Lower leg skin (tissue), 4 donors: Measurements from ENCODE around the gene CCDC9B. TPM values are rescaled to one million over a fixed set of nuclear protein-coding genes. Genes with fewer than 3 reads are reported as not detected.
A peak's percentile ranks its signal among the peaks of the same experiment; 100 is the strongest.

Experiments
- DNase-seq, 2 donors: peaks; one replicate each; pipeline ENCODE4 v3.0.0-alpha.2; 2019; ENCODE audit warnings: low spot score in 2 of 2
- H3K4me3 ChIP-seq: fragments of 200-600 bp; sonication (generic); 2 replicates; pipeline ENCODE4 v1.5.1; 2017; ENCODE audit warnings: mild to moderate bottlenecking, low read depth; ENCODE audit not compliant: poor library complexity, severe bottlenecking
- CTCF ChIP-seq, 3 donors: fragments of 450-650 bp; IDR thresholded peaks; one replicate each; pipeline ENCODE4 v1.5.1; 2016; ENCODE audit warnings: antibody characterized with exemption in 3 of 3, mild to moderate bottlenecking in 3 of 3, moderate library complexity in 2 of 3
- POLR2A ChIP-seq, 2 donors: fragments of 450-650 bp; IDR thresholded peaks; one replicate each; pipeline ENCODE4 v1.6.1; 2016 to 2017; ENCODE audit warnings: antibody characterized with exemption in 2 of 2, mild to moderate bottlenecking in 1 of 2, moderate library complexity in 1 of 2
- WGBS, 2 donors: methylation state at CpG; one replicate each; pipeline ENCODE4 v1.1.5; 2018; 5-methylcytosine and 5-hydroxymethylcytosine counted together
- intact Hi-C: fragments of 100-400 bp; cut with DNase I; formaldehyde crosslinking; loops from one replicate; pipeline ENCODE4 v1.15.0; 2023; ENCODE audit warnings: low total_unique reads
- total RNA-seq, 4 donors: library from RNA; depleted of rRNA; stranded (reverse); fragments of >200 nt; gene quantifications; one replicate each; pipeline ENCODE4 v1.1.0, GENCODE V29; 2016

Gene CCDC9B
- total RNA-seq, 4 donors from 2014 or later: 17.4 to 28.6 (median 24.7) TPM

GRCh38 chr15:40363611-40364010, 22.9 kb upstream of the CCDC9B start:
- intact Hi-C loops: loop anchor here (10.0 kb wide), 1 partner anchor 79 kb away; the partner anchor contains the start of gene ANKRD63
- H3K4me3 ChIP-seq: no peak overlapping the region
- 83 to 86% methylated on average over 8 of the region's 8 CpGs for WGBS, 2 donors
- TF ChIP-seq POLR2A (IDR thresholded peaks at IDR 0.05) (no peak), CTCF (IDR thresholded peaks at IDR 0.05) (no peak)
- no peak for DNase-seq

GRCh38 chr15:40361640-40362039, 20.9 kb upstream of the CCDC9B start:
- no peak overlapping the region for H3K4me3 ChIP-seq
- 97 to 100% methylated on average over 2 of the region's 2 CpGs for WGBS, 2 donors
- intact Hi-C loops: loop anchor here (10.0 kb wide), 1 partner anchor 77 kb away; the partner anchor contains the start of gene ANKRD63
- TF ChIP-seq POLR2A (IDR thresholded peaks at IDR 0.05) (no peak), CTCF (IDR thresholded peaks at IDR 0.05) (no peak)
- DNase-seq: no peak

GRCh38 chr15:40360015-40360414, 19.3 kb upstream of the CCDC9B start:
- TF ChIP-seq CTCF (IDR thresholded peaks at IDR 0.05) (no peak), POLR2A (IDR thresholded peaks at IDR 0.05) (no peak)
- intact Hi-C loops: loop anchor here (10.0 kb wide), 1 partner anchor 75 kb away; the partner anchor contains the start of gene ANKRD63
- no peak overlapping the region for H3K4me3 ChIP-seq
- 86 to 93% methylated on average over 4 of the region's 4 CpGs for WGBS, 2 donors
- no peak for DNase-seq

- DNase-seq: no peak
- WGBS, 2 donors: 11 to 12% methylated on average over 30 to 31 of the region's 31 CpGs
- TF ChIP-seq CTCF (IDR thresholded peaks at IDR 0.05): no peak
- TF ChIP-seq POLR2A (IDR thresholded peaks at IDR 0.05): no peak
- intact Hi-C loops: no loop called here
- H3K4me3 ChIP-seq: no peak overlapping the region
Measured at GRCh38 chr15:40358471-40359353, 18.0 kb upstream of the CCDC9B start.

GRCh38 chr15:40357723-40358470, 17.2 kb upstream of the CCDC9B start, which contains the start of gene DISP2:
TSS of gene DISP2 (plus strand) at chr15:40358219. CDS start at chr15:40358322, 103 bp downstream.
- DNase-seq: peak; percentile 75 to 97
- no peak for TF ChIP-seq POLR2A (IDR thresholded peaks at IDR 0.05)
- no peak for TF ChIP-seq CTCF (IDR thresholded peaks at IDR 0.05)
- intact Hi-C loops: no loop called here
- no peak within 1 kb of the TSS for H3K4me3 ChIP-seq
- 6 to 7% methylated on average over 37 to 44 of the region's 82 CpGs for WGBS, 2 donors
